ENCODE measurements around the gene CYP2W1.
A peak's percentile ranks its signal among the peaks of the same experiment; 100 is the strongest.

The CYP2W1 gene

GRCh38 chr7:984361-985126 is 1.6 kb downstream of the CYP2W1 start:
- DNase-seq = no peak

GRCh38 chr7:985127-985416 is 2.1 kb downstream of the CYP2W1 start:
- no peak for DNase-seq

- no peak for DNase-seq
These were observed 3.1 kb downstream of the CYP2W1 start for GRCh38 chr7:985915-986741.

GRCh38 chr7:986766-987751 is 4.1 kb downstream of the CYP2W1 start:
- no peak for DNase-seq

- no peak for DNase-seq
These were observed 4.9 kb downstream of the CYP2W1 start for GRCh38 chr7:987909-988308.

- DNase-seq = no peak
These were observed 5.5 kb downstream of the CYP2W1 start for GRCh38 chr7:988426-988911.

- DNase-seq = no peak
These were observed 6.1 kb downstream of the CYP2W1 start for GRCh38 chr7:988963-989529.

GRCh38 chr7:990352-990932 is 7.5 kb downstream of the CYP2W1 start:
- DNase-seq = no peak

- DNase-seq = no peak
These were observed 8.2 kb downstream of the CYP2W1 start for GRCh38 chr7:990933-991728.

- no peak for DNase-seq
These were observed 9.0 kb downstream of the CYP2W1 start for GRCh38 chr7:991729-992656.

- peak; percentile 93 for DNase-seq
These were observed 10.0 kb downstream of the CYP2W1 start for GRCh38 chr7:992709-993607.

- DNase-seq = no peak
These were observed 11.8 kb downstream of the CYP2W1 start for GRCh38 chr7:994592-995308.

GRCh38 chr7:995571-995970 is 12.6 kb downstream of the CYP2W1 start:
- DNase-seq = no peak

GRCh38 chr7:996079-996872 is 13.3 kb downstream of the CYP2W1 start:
- no peak for DNase-seq

GRCh38 chr7:997404-998395 is 14.7 kb downstream of the CYP2W1 start:
- DNase-seq = no peak

GRCh38 chr7:999149-999879 is 16.3 kb downstream of the CYP2W1 start:
- no peak for DNase-seq

Data from CD4-positive, alpha-beta T cell treated with Interleukin-17A for 1 hour (primary cell).